PC-3 (cell line): ENCODE data around the gene PRSS27. TPM values are rescaled to one million over a fixed set of nuclear protein-coding genes. Genes with fewer than 3 reads are reported as not detected.

Experiments
- ATAC-seq: fragments of 200-7000 bp; cut with Tn5 transposase; 2 replicates; pipeline ENCODE4 v1.9.1; 2020; ENCODE audit warnings: mild to moderate bottlenecking, moderate library complexity
- BruUV-seq: library from RNA; stranded (reverse); fragments of 400-500 nt; replicated peaks from 2 replicates; lab custom pipeline; 2021; lab: Mats Ljungman, UMichigan
- CTCF ChIA-PET: fragments of 300-600 bp; sonication (Branson Sonifier 250); formaldehyde crosslinking; loops from one replicate; lab custom pipeline; 2022; ENCODE audit warnings: antibody characterized with exemption; lab: Charles Lee
- POLR2A ChIA-PET: fragments of 300-600 bp; sonication (Branson Sonifier 250); formaldehyde crosslinking; loops from one replicate; lab custom pipeline; 2022; ENCODE audit warnings: antibody characterized with exemption; ENCODE audit not compliant: unreplicated experiment; lab: Charles Lee
- DNase-seq: peaks from one replicate; pipeline ENCODE4 v3.0.0-alpha.2; 2015
- H2AFZ ChIP-seq: fragments of 300-600 bp; sonication (generic); 2 replicates; pipeline ENCODE4 v1.6.0; 2016; ENCODE audit warnings: antibody characterized with exemption, low read length
- H3F3A ChIP-seq: fragments of 300-600 bp; sonication (generic); one replicate; pipeline ENCODE4 v1.6.0; 2017; ENCODE audit warnings: antibody characterized with exemption, low read length, control low read depth, mild to moderate bottlenecking; ENCODE audit not compliant: unreplicated experiment
- H3K27ac ChIP-seq: fragments of 300-600 bp; sonication (generic); 2 replicates; pipeline ENCODE4 v1.5.1; 2016; ENCODE audit warnings: mild to moderate bottlenecking, low read length
- H3K27me3 ChIP-seq: fragments of 300-600 bp; sonication (generic); 2 replicates; pipeline ENCODE4 v1.6.1; 2016; ENCODE audit warnings: low read length, mixed read lengths
- H3K36me3 ChIP-seq: fragments of 300-600 bp; sonication (generic); 2 replicates; pipeline ENCODE4 v1.6.1; 2016; ENCODE audit warnings: low read depth, mixed run types, low read length, mixed read lengths
- H3K4me1 ChIP-seq: fragments of 300-600 bp; sonication (generic); 2 replicates; pipeline ENCODE4 v1.5.1; 2016; ENCODE audit warnings: low read length; ENCODE audit not compliant: insufficient read depth
- H3K4me2 ChIP-seq: fragments of 300-600 bp; sonication (generic); 2 replicates; pipeline ENCODE4 v1.6.0; 2016; ENCODE audit warnings: low read length
- H3K4me3 ChIP-seq: fragments of 300-600 bp; sonication (generic); 2 replicates; pipeline ENCODE4 v1.5.1; 2016; ENCODE audit warnings: mild to moderate bottlenecking, low read length, mixed read lengths
- H3K79me2 ChIP-seq: fragments of 300-600 bp; sonication (generic); 2 replicates; pipeline ENCODE4 v1.6.1; 2017; ENCODE audit warnings: low read length, mixed read lengths
- H3K9ac ChIP-seq: fragments of 300-600 bp; sonication (generic); 2 replicates; pipeline ENCODE4 v1.6.0; 2016; ENCODE audit warnings: mild to moderate bottlenecking, low read length
- H3K9me2 ChIP-seq: fragments of 300-600 bp; sonication (generic); replicated peaks from 2 replicates; pipeline ENCODE4 v1.6.1; 2016; ENCODE audit warnings: mixed run types, low read length, mixed read lengths
- H3K9me3 ChIP-seq: fragments of 300-600 bp; sonication (generic); 2 replicates; pipeline ENCODE4 v1.6.1; 2016; ENCODE audit warnings: low read length, mixed read lengths
- H4K20me1 ChIP-seq: fragments of 300-600 bp; sonication (generic); 2 replicates; pipeline ENCODE4 v1.6.1; 2016; ENCODE audit warnings: low read length, mixed read lengths
- CTCF ChIP-seq: fragments of 300-600 bp; sonication (generic); conservative IDR thresholded peaks from 2 replicates; pipeline ENCODE4 v1.5.1; 2017; ENCODE audit warnings: antibody characterized with exemption, low read depth, mild to moderate bottlenecking, low read length
- EZH2 ChIP-seq: fragments of 300-600 bp; sonication (generic); IDR thresholded peaks from one replicate; pipeline ENCODE4 v1.6.1; 2017; ENCODE audit warnings: antibody characterized with exemption, mild to moderate bottlenecking, low read length; ENCODE audit not compliant: unreplicated experiment
- EZH2phosphoT487 ChIP-seq: fragments of 300-600 bp; sonication (generic); IDR thresholded peaks from 2 replicates; pipeline ENCODE4 v1.6.1; 2018; ENCODE audit warnings: mild to moderate bottlenecking, antibody characterized with exemption, low read length, borderline replicate concordance
- intact Hi-C: fragments of 100-400 bp; cut with micrococcal nuclease; formaldehyde crosslinking; loops from 2 replicates; pipeline ENCODE4 v1.9.0; 2023
- total RNA-seq: library from RNA; depleted of rRNA; stranded (reverse); fragments of >200 nt; gene quantifications from 2 replicates; pipeline ENCODE4 v1.2.3, GENCODE V29; 2014

PRSS27 gene
- total RNA-seq, 1 experiment from 2014 or later, result 1.2 TPM

- BruUV-seq, result no TSS peak
- Histone ChIP-seq H3K4me2 (no peak overlapping the region), H3K4me3 (no peak overlapping the region), H3K36me3 (no peaks in the 10 kb centered on the region), H3K27me3 (no peaks in the 10 kb centered on the region), H3K27ac (no peak overlapping the region), H3K9me3 (no peaks in the 10 kb centered on the region), H4K20me1 (no peaks in the 10 kb centered on the region; the same call in 1 of the 2 replicates), H3K4me1 (no peaks in the 10 kb centered on the region), H3K9ac (no peak overlapping the region), H3F3A (no peaks in the 10 kb centered on the region), H2AFZ (no peak overlapping the region), H3K79me2 (peaks cover 42% of the 10 kb centered on the region), H3K9me2 (no peaks in the 10 kb centered on the region)
- POLR2A ChIA-PET, result no interaction called here
- intact Hi-C loops, result no loop called here
- CTCF ChIA-PET, result interaction anchor here (0.6 kb wide), 1 partner anchor 17 kb away, joined by 3 read pairs; no protein-coding TSS in a partner anchor
- TF ChIP-seq CTCF (no peak), EZH2 (no peak)
- no peak for DNase-seq
- no peak for ATAC-seq
Measured at GRCh38 chr16:2692251-2692947, 27.6 kb downstream of the PRSS27 start.

GRCh38 chr16:2691491-2692248, 28.4 kb downstream of the PRSS27 start:
- Histone ChIP-seq H3K27ac (no peak overlapping the region), H3F3A (no peaks in the 10 kb centered on the region), H3K9me3 (no peaks in the 10 kb centered on the region), H3K36me3 (no peaks in the 10 kb centered on the region), H3K79me2 (peaks cover 50% of the 10 kb centered on the region), H4K20me1 (peaks cover 5% of the 10 kb centered on the region; the same call in 1 of the 2 replicates), H3K9me2 (no peaks in the 10 kb centered on the region), H3K4me1 (no peaks in the 10 kb centered on the region), H2AFZ (no peak overlapping the region), H3K4me3 (no peak overlapping the region), H3K9ac (no peak overlapping the region), H3K4me2 (no peak overlapping the region), H3K27me3 (no peaks in the 10 kb centered on the region)
- DNase-seq, result no peak
- CTCF ChIA-PET, result interaction anchor here (0.6 kb wide), 1 partner anchor 16 kb away, joined by 3 read pairs; no protein-coding TSS in a partner anchor
- TF ChIP-seq CTCF (no peak), EZH2phosphoT487 (no peak), EZH2 (no peak)
- POLR2A ChIA-PET, result no interaction called here
- intact Hi-C loops, result no loop called here
- no peak for ATAC-seq
- no TSS peak for BruUV-seq
